GM21528 (cell line): ENCODE data around the gene HNF4A.
"Not testable (repeated sequence)": the region's sequence is repeated elsewhere in the genome, so short reads cannot be mapped to it uniquely, and the experiment has no call there.

ENCODE experiments used
- ATAC-seq: cut with Tn5 transposase; IDR thresholded peaks from one replicate; pipeline ENCODE4 v1.9.1; 2021; ENCODE audit warnings: mild to moderate bottlenecking, moderate library complexity; ENCODE audit not compliant: unreplicated experiment, low FRiP score

HNF4A gene

GRCh38 chr20:44344723-44345122, 10.8 kb upstream of the HNF4A start:
- no peak for ATAC-seq

GRCh38 chr20:44345147-44345546, 10.4 kb upstream of the HNF4A start:
- ATAC-seq = no peak

- not testable (repeated sequence) for ATAC-seq
Measured at GRCh38 chr20:44345941-44346340, 9.6 kb upstream of the HNF4A start.

GRCh38 chr20:44348168-44348659, 7.3 kb upstream of the HNF4A start:
- ATAC-seq = no peak

GRCh38 chr20:44349349-44349748, 6.2 kb upstream of the HNF4A start:
- ATAC-seq = no peak

- ATAC-seq = no peak
Measured at GRCh38 chr20:44350567-44350966, 4.9 kb upstream of the HNF4A start.

- no peak for ATAC-seq
Measured at GRCh38 chr20:44354979-44355497, 461 bp upstream of the HNF4A start.

DNA sequence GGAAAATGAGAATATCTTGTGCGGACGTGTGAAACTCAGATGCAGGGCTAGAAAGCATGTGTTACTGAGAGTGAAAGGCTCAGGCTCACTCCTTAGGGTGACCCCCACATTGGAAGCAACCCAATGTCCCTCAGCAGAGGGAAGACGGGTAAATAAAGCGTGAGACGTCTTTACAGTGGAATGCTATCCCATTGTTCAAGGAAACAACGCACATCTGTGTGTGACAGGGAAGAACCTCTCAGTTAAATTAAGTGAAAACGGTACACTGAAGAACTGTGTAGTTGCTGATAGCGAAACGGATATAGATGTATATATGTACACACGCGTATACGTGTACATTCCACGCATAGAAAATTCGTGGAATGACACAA, 839 bp downstream of the HNF4A start:
- no peak for ATAC-seq

DNA sequence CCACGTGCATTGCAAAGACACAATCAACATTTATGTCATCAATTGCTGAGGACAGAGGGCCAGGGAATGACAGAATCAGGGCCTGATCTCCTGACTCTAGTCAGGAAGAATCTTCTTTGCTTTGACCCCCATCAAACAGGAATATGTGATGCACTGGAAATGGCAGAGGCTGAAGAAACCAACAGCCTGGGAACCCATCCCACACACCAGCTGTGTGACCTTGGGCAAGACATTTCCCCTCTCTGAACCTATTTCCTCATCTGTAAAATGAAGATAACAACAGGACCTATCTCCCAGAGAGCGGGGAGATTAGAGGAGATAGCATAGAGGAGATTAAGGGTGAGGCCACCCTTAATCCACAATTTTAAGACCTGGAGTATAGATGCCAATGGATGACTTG, 1.5 kb downstream of the HNF4A start:
- no peak for ATAC-seq

DNA sequence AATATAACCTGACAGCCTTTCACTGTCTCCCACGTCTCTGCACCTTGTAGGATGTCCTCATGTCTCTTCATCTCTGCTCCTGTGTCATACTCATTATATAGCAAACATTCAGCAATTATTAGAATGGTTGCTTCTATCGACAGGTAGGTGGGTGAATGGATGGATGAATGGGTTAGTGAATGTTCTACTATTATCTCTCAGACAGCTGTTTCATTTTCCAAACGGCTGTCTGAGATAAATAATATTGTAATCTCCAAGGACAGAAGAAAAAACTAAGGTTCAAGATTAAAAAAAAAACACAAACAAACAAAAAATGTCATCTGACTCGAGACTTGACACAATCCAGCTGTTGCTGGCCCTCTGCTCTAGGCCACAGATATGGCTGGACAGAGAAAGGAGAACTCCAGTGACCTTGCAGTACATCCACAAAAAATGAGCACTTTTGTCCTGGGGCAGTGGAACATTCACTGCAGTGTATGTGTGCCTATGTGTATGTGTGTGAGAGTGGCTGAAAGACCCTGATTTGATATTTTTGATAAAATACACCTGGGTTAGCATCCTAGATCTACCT, 2.1 kb downstream of the HNF4A start:
- ATAC-seq = no peak

- ATAC-seq = no peak
Measured at GRCh38 chr20:44358776-44359175, 3.3 kb downstream of the HNF4A start.

- no peak for ATAC-seq
Measured at GRCh38 chr20:44360221-44360620, 4.7 kb downstream of the HNF4A start.

GRCh38 chr20:44361021-44361420, 5.5 kb downstream of the HNF4A start:
- no peak for ATAC-seq

GRCh38 chr20:44362466-44362940, 7.0 kb downstream of the HNF4A start:
- ATAC-seq = no peak

DNA sequence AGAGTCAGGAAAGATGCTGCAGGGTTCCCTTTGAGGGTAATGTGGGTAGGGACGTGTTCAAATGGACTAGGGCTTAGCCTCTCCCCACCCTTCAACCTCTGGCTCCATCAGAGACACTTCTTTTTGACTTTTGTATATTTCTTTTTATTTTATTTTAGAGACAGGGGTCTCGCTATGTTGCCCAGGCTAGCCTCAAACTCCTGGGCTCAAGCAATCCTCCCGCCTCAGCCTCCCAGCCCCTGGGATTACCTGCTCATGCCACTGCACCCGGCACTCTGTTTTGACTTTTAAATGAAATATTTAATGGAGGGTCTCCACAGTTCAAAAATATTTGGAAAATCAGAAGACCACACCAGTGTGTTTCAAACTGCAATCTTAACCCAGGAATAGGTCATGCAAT, 8.6 kb downstream of the HNF4A start:
- no peak for ATAC-seq

GRCh38 chr20:44364780-44365179, 9.3 kb downstream of the HNF4A start:
- ATAC-seq = no peak

DNA sequence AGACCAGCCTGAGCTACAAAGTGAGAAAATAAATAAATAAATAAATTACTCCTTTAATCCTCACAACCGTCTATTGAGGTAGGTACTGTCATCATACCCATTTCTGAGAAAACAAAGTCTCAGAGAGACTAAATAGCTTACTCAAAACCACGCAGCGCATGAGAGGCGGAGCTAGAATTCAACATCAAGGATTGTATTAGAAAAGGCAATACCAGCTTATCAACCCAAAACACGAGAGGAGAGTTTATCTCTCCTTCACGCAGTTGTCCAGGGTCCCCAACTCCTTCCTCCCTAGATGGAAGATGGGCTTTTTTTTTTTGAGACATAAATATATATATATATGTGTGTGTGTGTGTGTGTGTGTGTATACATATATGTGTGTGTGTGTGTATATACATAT, 12.2 kb downstream of the HNF4A start:
- ATAC-seq = no peak

DNA sequence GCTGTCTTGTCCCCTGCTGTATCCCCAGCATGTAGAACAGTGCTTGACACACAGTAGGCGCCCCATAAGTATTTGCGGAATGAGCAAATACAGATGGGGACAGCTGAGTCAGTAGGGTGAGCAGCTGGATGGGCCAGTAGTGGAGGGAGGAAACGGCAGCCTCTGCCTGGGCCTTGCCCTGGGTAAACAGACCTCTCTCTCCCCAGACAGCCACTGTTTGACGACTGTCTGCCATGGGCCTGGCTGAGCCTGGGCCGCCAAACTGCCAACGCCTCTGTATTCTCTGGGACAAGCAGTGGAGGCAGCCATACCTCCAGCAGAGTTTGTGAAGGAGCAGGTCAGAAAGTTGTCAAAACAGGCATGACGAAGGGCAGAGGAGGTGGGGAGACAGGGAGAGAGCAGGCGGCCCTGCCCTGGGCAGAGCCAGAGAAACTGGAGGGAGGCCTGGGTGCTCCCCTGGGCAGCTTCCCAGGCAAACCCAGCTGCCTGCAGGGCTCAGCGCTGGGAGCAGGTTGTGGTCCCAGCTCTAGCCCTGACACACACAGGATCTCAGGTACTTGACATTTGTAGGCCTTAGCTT, 15.2 kb downstream of the HNF4A start:
- ATAC-seq = no peak

GRCh38 chr20:44382641-44383040, 27.1 kb downstream of the HNF4A start:
- ATAC-seq = no peak

GRCh38 chr20:44384423-44385027, 29.0 kb downstream of the HNF4A start:
- ATAC-seq = no peak

- no peak for ATAC-seq
Measured at GRCh38 chr20:44388466-44389023, 33.0 kb downstream of the HNF4A start.

GRCh38 chr20:44389871-44390270, 34.4 kb downstream of the HNF4A start:
- ATAC-seq = no peak
